GM19328 (cell line): ENCODE data around the gene PLBD2.

Experiments
- ATAC-seq: cut with Tn5 transposase; IDR thresholded peaks from one replicate; pipeline ENCODE4 v1.9.1; 2021; ENCODE audit warnings: mild to moderate bottlenecking, moderate library complexity; ENCODE audit not compliant: unreplicated experiment

Gene PLBD2, protein sequence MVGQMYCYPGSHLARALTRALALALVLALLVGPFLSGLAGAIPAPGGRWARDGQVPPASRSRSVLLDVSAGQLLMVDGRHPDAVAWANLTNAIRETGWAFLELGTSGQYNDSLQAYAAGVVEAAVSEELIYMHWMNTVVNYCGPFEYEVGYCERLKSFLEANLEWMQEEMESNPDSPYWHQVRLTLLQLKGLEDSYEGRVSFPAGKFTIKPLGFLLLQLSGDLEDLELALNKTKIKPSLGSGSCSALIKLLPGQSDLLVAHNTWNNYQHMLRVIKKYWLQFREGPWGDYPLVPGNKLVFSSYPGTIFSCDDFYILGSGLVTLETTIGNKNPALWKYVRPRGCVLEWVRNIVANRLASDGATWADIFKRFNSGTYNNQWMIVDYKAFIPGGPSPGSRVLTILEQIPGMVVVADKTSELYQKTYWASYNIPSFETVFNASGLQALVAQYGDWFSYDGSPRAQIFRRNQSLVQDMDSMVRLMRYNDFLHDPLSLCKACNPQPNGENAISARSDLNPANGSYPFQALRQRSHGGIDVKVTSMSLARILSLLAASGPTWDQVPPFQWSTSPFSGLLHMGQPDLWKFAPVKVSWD

DNA sequence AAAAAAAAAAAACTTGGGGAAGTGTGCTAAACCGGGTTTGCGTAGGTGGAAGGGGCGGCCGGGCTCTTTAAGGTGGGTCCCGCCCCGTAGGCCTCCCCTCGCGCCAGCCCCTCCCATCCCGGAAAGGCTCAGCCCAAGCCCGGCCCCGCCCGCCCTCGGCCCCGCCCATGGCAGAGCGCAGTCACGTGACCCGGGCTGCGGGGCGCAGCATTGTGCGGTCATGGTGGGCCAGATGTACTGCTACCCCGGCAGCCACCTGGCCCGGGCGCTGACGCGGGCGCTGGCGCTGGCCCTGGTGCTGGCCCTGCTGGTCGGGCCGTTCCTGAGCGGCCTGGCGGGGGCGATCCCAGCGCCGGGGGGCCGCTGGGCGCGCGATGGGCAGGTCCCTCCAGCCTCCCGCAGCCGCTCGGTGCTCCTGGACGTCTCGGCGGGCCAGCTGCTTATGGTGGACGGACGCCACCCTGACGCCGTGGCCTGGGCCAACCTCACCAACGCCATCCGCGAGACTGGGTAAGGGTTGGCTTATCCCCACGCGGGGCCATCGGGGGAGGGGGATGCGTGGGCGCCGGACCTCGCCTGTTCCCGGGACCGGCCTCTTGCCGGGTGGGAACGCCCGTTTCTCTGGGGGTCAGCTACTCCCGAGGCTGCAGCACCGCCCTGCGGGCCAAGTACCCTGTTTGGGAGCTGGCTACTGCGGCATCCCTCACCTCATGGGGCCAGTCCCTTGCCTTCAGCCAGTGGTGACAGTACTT, at the start of gene PLBD2:
PLBD2 (plus strand) TSS at position 207 of the 752 bp plus-strand sequence; CDS start at position 221, 14 bp downstream.
- ATAC-seq: peak; percentile 94

DNA sequence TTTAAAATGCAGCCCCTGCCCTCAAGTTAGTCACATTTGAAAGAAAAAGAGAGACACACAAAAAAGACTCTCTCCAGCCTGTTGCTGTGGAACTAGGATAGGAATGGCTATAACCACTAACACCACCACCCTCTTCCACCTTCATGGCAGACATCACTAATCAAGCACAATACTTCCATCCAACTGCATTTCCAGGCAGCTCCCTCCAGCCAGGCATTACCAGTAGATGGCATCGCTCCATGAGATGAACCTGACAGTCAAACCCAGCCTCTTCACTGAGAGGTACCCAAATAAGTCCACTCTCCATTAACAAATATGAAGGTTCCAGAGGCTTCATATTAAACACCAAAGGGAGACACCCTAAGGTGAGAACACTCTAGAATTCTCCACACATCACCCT, 47.9 kb upstream of the PLBD2 start:
- ATAC-seq: no peak

DNA sequence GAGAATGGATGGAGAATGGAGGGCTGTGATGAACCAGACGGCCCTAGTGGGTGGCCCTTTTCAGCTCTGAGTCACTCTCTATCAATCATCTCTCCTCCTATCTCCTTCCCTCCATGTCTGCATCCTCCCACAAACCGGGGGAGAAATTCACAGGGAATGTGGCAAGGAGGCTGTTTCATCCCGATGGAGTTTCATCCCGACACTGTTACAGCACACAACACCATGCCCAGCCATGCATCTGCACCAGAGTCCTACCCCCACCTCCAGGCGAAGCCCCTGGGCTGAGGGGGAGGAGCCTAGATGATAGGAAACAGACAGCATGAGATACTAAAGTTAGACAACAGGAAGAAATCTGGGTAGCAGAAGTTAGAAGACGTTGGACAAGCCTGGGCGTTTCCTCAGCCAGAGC, 44.3 kb upstream of the PLBD2 start:
- ATAC-seq: no peak

DNA sequence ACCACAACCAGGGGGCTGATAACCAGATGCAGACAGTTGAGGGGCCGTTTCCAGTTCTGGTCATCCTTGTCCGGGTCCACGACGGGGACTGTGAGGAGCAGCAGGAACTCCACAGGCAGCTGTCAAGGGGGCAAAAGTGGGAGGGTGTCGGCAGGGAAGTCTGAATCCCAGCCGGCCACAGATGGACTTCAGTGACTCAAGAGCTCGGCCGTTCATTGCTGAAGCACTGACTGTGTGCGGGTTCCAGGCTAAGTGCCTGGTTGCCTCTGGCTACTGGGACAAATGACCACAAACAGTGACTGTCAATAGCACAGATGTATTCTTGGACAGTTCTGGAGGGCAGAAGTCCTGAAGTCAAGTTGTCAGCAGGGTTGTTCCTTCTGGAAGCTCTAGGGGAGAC, 43.0 kb upstream of the PLBD2 start:
- no peak for ATAC-seq

DNA sequence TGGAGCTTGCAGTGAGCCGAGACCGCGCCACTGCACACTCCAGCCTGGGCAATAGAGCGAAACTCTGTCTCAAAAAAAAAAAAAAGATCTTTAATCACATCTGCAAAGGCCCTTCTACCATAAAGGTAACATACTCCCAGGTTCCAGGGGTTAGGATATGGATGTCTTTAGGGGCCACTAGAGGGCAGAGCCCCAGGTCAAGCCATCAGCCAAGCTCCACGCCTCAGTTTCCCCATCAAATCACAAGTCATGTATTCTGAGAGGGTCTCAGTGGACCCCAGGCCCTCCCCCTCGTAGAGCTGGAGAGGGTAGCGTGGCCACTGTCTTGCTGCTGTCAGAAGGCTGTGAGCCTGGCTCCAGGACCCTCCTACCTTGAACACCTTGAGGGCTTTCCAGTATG, 42.2 kb upstream of the PLBD2 start:
- no peak for ATAC-seq

DNA sequence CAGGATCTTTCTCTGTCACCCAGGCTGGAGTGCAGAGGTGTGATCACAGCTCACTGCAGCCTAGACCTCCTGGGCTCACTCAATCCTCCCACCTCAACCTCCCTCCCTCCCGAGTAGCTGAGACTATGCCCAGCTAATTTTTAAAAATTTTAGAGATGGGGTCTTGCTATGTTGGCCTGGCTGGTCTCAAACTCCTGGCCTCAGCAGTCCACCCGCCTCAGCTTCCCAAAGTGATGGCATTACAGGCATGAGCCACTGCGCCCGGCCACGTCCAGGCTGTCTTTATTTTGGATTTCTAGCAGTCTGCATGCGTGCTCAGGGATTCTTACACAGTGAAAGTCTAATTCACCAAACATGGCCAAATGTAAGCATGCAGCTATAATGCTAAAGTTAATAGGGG, 41.3 kb upstream of the PLBD2 start:
- ATAC-seq: no peak

DNA sequence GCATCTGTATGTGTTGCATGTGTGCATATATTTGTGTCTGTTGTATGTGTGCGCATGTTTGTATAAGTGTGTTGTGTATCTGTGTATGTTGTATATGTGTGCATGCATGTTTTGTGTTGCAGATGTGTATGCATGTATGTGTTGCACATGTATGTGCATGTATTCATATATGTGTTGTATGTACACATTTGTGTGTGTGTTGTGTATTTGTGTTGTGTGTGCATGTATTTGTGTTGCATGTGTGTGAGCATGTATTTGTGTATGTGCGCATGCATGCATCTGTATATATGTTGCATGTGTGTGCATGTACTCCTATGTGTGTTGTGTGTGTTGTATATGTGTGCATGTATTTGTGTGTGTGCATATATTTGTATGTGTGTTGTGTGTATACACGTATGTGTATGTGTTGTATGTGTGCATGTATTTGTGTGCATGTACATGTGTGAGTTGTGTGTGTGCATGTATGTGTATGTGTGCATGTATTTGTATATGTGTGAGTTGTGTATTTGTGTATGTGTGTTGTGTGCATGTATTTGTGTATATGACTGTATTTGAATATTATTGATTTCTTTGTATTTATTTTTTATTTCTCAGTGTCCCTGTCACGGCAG, 40.2 kb upstream of the PLBD2 start:
- no peak for ATAC-seq

DNA sequence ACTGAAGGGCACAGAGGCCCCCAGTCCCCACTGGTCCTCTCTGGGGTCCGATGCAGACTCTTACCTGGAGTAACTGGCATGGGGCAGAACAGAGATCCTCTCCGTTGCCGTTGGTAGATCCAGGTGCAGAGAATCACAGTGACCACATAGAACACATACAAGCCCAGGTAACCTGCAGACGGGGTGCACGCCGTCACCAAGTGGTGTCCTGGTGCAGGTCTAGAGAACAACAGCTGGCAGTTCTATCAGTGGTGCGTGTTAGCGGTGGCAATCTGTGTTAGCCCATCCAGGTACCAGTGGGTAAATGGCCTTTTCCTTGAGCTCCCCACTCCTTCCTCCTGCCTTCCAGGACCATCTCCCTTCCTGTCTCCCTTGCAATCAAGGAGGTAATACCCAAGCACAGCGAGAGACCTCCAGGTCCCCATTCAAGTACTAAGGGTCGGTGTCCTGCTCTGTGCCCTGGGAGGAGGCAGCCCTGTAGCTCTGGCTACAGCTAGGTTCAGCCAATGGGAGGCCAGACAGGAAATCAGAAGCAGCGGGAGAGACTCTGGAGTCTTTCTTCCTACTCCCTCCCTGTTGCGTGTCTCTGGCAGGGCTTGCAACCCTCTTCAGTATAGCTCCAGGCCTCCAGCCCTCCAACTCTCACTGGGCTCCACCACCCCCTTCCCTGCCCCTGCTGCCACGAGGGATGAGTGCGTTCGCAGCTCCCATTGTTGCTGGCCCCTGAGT, 39.3 kb upstream of the PLBD2 start:
- no peak for ATAC-seq

DNA sequence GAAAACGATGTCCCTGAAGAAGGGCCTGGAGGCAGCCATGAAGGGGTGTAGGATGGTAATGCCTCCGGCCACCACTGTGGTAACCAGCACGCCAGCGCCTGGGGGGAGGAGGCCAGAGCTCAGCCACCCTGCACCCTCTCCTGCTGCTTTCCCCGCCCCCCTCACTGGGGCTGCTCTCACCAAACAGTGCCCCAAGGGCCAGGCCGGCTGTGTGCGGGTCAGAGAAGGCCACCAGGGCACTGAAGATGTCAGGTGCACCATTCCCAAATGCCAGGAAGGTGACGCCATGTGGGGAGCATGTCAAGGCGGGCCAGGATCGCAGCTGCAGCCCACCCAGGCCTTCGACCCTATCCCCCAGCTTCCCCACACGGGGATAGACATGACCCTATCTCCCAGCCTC, 38.0 kb upstream of the PLBD2 start:
- no peak for ATAC-seq

DNA sequence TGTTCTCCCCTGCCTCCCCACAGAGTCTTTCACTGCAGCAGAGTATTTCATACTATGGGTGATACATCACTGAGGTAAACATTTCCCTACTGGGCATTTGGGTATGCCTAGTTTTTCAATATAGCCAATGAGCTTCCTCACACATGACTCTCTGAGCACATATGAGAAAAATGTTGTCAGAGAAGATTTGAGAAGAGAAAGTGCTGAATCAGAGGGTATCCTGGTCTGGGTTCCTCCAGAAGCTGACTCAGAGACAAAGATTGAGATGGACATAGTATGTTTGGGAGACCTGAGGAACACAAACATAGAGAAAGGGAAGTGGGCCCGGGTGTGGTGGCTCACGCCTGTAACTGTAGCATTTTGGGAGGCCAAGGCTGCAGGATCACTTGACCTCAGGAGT, 36.0 kb upstream of the PLBD2 start:
- ATAC-seq: no peak

DNA sequence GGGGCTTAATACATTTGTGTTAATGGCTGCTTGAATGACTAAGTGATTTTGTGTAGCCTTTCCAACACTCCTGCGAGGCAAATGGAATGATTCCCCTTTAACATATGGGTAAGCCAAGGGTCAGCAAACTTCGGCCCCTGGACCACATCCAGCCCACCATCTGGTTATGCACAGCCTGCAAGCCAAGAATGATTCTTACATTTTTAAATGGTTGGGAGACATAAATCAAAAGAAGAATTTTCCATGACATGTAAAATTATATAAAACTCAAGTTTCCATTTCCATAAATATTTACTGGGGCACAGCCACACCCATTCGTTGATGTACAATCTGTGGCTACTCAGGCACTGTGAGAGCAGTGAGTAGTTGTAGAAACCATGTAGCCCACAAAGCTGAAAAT, 32.5 kb upstream of the PLBD2 start:
- ATAC-seq: no peak

DNA sequence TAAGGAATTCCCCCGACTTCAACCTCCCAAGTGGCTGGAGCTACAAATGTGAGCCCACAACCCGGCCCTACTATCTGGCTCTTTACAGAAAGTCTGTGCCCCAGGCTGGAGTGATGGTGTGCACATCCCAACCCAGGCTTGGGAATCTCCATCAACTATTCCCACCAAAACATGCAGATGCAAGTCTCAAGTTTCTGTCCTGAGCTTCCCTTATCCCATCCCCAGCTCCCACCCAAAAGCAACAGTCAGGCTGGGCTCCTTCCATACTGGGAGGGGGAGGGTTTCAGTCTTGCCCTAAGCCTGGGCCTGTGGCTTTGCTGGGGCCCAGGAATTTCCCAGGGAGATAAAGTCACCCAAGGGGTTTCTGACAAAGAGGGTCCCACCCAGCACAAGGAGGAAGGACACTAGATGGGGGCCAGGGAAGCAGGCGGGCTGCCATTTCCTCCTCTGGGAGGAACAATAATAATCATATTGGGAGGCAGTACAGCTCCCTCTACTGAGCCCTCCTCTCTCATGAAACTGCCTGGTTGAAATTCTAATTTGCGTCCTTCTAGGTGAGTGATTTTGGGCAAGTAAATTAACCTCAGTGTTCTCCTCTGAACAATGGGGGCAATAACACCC, 31.5 kb upstream of the PLBD2 start:
- ATAC-seq: no peak

DNA sequence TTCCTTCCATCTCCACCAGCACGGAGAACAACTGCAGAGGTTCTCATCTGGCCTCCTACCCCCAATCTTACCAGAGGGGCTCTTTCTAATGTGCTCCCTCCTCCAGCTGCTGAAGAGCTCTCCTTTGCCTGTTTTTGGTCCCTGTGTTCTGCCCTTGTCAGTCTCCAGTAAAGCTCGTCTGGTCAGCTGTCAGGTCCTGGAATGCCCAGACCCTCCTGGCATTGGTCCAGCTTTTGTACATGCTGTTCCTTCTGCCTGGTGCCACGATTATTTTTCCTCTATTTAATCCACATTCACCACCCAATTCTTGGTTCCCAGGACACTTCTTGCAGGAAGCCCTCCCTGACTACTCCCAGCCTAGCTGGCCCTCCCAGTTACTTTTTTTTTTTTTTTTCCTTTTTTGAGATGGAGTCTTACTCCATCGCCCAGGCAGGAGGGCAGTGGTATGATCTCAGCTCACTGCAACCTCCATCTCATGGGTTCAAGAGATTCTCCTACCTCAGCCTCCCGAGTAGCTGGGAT, 30.0 kb upstream of the PLBD2 start:
- ATAC-seq: no peak

DNA sequence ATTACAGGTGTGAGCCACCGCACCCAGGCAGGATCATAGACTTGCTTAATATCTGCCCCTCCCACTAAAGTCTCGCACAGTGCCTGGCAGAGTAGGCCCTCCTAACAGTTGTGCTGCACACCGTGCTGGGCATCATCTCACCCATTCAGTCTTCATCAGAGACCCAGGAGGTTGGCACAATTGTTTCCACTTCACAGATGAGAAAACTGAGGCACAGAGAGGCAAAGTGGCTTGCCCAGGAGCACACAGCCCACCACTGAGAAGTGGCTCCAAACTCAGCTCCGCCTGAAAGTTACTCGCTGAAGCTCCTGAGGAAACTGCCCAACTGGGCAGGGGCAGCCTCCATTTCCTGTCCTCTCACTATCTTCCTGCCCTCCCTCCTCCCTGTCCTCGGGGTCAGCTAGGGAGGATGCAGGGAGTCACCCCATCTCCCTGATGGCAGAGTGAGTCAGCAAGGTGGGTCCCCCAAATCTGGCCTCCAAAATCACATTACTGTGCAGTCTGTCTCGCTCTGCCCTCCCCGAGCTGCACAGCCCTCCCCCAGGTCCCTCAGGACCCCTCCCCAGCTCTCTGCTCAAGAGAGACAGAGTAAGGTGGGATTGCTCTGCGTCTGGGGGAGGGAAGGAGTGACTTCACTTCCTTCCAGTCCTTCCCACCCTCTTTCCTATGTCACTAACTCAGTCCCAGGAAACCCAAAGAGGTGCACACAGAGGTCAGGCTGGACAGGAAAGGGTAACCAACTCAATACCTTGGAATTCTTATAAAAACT, 29.2 kb upstream of the PLBD2 start:
- ATAC-seq: no peak

DNA sequence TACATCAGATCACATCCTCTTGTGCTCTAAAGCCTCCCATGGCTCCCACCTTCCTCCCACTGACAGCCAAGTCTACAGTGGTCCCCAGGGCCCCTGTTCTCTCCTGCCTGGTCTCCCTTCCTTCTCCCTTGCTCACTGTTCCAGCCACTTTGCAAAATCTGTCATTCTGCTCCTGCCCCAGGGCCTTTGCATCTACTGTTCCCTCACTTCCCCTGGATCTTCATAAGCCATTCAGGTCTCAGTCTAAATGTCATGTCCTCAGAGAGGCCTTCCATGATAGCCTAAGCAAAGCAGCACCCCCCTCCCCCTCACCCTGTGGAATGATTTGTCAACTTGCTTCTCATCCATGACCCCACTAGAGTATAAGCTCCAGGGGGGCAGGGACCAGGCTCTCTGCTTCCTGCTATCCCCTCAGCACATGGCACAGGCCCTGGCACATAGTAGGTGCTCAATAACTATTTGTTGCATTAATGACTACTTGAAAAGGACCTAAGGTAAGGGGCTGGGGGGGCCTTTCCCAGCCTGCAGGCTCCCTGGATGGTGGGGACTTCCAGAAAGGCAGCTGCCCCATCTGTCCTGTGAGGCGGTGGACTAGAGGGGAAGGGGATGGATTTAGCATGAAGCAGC, 28.5 kb upstream of the PLBD2 start:
- ATAC-seq: no peak

DNA sequence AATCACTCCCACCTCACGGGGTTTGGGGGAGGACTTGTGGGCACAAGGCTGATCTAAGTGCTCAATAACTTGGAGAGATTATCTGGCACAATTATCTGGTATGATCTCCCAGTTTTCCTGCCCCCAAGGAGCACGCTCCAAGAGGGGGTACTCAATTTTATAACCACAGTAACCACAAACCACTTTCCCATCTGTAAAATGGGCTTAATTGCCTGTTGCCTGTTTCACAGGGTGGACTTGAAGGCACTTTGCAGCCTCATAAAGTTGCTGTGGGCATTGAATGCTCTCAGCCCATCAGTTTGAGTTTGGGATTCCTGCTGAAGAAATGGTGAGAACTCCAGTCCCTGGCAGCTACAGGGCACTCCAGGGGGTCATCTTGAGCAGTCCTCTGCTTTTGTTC, 27.9 kb upstream of the PLBD2 start:
- ATAC-seq: no peak

DNA sequence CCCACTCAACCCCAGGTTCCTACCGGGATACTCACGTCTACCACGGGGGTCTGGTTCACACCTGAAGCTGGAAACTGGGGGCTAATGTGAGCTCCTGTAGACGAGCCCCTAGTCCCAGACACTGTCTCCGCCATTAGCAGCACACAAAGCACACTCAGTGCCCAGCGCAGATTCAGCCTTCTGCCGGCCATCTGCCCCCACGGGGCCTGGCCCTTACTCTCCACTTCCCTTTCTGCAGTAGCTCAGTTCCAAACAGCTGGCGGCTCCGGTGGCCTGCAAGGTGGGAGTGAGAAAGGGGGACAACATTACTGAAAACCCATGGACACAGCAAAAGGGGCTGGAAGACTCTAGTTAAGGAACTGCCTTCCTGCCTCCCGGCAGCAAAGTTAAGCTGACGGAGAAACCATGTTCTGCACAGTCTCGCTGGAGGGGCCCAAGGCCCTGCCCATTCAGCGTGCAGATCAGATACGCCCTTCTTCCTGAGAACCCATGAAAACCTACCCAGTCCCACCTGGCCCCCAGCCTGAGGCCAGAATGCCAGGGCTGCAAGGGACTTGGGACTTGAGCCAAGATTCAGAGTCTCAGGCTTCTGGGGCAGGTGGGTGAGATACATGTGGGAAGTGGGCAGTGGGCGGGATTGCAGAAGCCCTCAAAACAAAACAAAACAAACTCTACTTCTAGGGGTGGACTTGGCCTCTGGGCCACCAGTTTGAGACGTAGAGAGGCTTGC, 25.5 kb upstream of the PLBD2 start:
- no peak for ATAC-seq

DNA sequence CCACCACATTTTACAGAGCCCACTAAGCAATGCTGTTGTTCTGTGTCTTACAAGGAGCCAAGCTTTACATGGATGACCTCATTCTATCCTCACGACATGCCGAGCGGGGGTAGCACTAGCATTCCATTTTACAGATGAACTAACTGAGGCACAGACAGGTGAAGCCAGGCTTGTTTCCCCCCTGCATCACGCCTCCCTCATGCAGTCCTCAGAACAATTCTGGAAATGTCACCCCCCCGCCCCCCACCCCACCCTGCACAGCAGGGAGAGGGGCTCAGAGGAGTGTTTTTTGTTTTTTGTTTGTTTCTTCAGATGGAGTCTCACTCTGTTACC, 25.0 kb upstream of the PLBD2 start:
- no peak for ATAC-seq
